A204.1 (cell line): Measurements from ENCODE around the gene METRNL.

Source experiments
- FAIRE-seq: peaks from 2 replicates; lab custom pipeline; 2012; peaks lifted over from hg19 to GRCh38; lab: Jason Lieb, UNC

The METRNL gene

GRCh38 chr17:83092931-83093330 lies 13.5 kb downstream of the METRNL start:
- no peak for FAIRE-seq

- no peak for FAIRE-seq
Measured at GRCh38 chr17:83093506-83093905, 14.1 kb downstream of the METRNL start.

GRCh38 chr17:83094291-83094690 lies 14.9 kb downstream of the METRNL start:
- FAIRE-seq: no peak

GRCh38 chr17:83095016-83095415 lies 15.6 kb downstream of the METRNL start:
- FAIRE-seq: no peak

GRCh38 chr17:83096401-83097224 lies 17.2 kb downstream of the METRNL start:
- FAIRE-seq: no peak

- no peak for FAIRE-seq
Measured at GRCh38 chr17:83097831-83098230, 18.4 kb downstream of the METRNL start.

- FAIRE-seq: no peak
Measured at GRCh38 chr17:83098241-83099085, 19.1 kb downstream of the METRNL start.

GRCh38 chr17:83099086-83099555 lies 19.7 kb downstream of the METRNL start:
- FAIRE-seq: no peak

- FAIRE-seq: no peak
Measured at GRCh38 chr17:83099570-83100181, 20.3 kb downstream of the METRNL start.

- FAIRE-seq: no peak
Measured at GRCh38 chr17:83100220-83100852, 20.9 kb downstream of the METRNL start.

- FAIRE-seq: no peak
Measured at GRCh38 chr17:83100853-83101391, 21.5 kb downstream of the METRNL start.

- FAIRE-seq: no peak
Measured at GRCh38 chr17:83101805-83102480, 22.5 kb downstream of the METRNL start.

GRCh38 chr17:83103200-83103942 lies 24.0 kb downstream of the METRNL start:
- FAIRE-seq: no peak

- no peak for FAIRE-seq
Measured at GRCh38 chr17:83103943-83104311, 24.5 kb downstream of the METRNL start.

GRCh38 chr17:83104577-83105505 lies 25.4 kb downstream of the METRNL start:
- no peak for FAIRE-seq

GRCh38 chr17:83105512-83105911 lies 26.1 kb downstream of the METRNL start:
- no peak for FAIRE-seq

GRCh38 chr17:83106056-83106588 lies 26.7 kb downstream of the METRNL start:
- no peak for FAIRE-seq

GRCh38 chr17:83106913-83107655 lies 27.7 kb downstream of the METRNL start:
- FAIRE-seq: no peak

GRCh38 chr17:83107656-83108048 lies 28.2 kb downstream of the METRNL start:
- no peak for FAIRE-seq
